ENCODE measurements around the gene VSIG1. TPM values are rescaled to one million over a fixed set of nuclear protein-coding genes. Genes with fewer than 3 reads are reported as not detected.

Gene VSIG1
- total and polyA plus RNA-seq, 4 donors, result not detected

DNA sequence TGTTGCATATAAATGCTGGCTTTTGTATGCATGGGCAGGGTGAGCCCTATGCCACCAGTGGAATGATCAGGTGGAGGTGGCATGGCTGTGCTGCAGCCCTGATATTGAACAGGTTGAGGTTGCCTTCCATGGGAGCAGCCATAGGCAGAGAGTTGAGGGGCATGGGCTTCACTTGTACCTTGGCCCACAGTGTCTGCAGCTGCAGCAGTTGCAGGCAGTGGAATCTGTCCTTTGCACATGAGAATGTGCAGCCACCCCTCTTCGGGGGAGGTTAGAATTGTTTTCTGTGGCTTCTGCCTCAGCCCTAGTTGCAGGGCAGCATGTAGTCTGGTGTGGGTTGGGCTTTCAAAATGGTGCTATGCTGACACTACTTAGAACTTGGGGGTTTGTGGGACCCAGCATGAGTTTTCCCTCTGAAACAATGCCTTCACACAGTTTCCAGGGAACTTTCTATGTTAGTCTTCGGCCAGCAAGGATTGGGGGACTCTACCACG is 25.4 kb upstream of the VSIG1 start:
- H3K27ac ChIP-seq (ENCODE audit: low read depth in 1 of 2, low read length in 2 of 2), result no peak overlapping the region
- H3K9me3 ChIP-seq (ENCODE audit: control insufficient read depth in 4 of 4, low read length in 3 of 4), result no peaks in the 10 kb centered on the region
- TF ChIP-seq HNF4G (IDR thresholded peaks at IDR 0.05) (no peak), JUND (IDR thresholded peaks at IDR 0.05) (no peak), EGR1 (IDR thresholded peaks at IDR 0.05; ENCODE audit: low read depth in 2 of 2) (no peak), HNF4A (conservative IDR thresholded peaks at IDR 0.05) (no peak), TAF1 (conservative IDR thresholded peaks at IDR 0.05) (no peak), RXRA (IDR thresholded peaks at IDR 0.05) (no peak), YY1 (IDR thresholded peaks at IDR 0.05) (no peak), RAD21 (IDR thresholded peaks at IDR 0.05) (no peak), FOXA2 (IDR thresholded peaks at IDR 0.05) (no peak), FOXA1 (IDR thresholded peaks at IDR 0.05) (no peak), SP1 (IDR thresholded peaks at IDR 0.05) (no peak), GABPA (IDR thresholded peaks at IDR 0.05 in 1 of 2, conservative IDR thresholded peaks at IDR 0.05 in 1 of 2) (no peak)
- TF ChIP-seq, protein P1, sequence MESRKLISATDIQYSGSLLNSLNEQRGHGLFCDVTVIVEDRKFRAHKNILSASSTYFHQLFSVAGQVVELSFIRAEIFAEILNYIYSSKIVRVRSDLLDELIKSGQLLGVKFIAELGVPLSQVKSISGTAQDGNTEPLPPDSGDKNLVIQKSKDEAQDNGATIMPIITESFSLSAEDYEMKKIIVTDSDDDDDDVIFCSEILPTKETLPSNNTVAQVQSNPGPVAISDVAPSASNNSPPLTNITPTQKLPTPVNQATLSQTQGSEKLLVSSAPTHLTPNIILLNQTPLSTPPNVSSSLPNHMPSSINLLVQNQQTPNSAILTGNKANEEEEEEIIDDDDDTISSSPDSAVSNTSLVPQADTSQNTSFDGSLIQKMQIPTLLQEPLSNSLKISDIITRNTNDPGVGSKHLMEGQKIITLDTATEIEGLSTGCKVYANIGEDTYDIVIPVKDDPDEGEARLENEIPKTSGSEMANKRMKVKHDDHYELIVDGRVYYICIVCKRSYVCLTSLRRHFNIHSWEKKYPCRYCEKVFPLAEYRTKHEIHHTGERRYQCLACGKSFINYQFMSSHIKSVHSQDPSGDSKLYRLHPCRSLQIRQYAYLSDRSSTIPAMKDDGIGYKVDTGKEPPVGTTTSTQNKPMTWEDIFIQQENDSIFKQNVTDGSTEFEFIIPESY (IDR thresholded peaks at IDR 0.05), result no peak
- TF ChIP-seq, protein P2, sequence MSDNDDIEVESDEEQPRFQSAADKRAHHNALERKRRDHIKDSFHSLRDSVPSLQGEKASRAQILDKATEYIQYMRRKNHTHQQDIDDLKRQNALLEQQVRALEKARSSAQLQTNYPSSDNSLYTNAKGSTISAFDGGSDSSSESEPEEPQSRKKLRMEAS (IDR thresholded peaks at IDR 0.05), result no peak
- TF ChIP-seq, protein P3, sequence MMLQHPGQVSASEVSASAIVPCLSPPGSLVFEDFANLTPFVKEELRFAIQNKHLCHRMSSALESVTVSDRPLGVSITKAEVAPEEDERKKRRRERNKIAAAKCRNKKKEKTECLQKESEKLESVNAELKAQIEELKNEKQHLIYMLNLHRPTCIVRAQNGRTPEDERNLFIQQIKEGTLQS (IDR thresholded peaks at IDR 0.05), result no peak
- TF ChIP-seq, protein P4, sequence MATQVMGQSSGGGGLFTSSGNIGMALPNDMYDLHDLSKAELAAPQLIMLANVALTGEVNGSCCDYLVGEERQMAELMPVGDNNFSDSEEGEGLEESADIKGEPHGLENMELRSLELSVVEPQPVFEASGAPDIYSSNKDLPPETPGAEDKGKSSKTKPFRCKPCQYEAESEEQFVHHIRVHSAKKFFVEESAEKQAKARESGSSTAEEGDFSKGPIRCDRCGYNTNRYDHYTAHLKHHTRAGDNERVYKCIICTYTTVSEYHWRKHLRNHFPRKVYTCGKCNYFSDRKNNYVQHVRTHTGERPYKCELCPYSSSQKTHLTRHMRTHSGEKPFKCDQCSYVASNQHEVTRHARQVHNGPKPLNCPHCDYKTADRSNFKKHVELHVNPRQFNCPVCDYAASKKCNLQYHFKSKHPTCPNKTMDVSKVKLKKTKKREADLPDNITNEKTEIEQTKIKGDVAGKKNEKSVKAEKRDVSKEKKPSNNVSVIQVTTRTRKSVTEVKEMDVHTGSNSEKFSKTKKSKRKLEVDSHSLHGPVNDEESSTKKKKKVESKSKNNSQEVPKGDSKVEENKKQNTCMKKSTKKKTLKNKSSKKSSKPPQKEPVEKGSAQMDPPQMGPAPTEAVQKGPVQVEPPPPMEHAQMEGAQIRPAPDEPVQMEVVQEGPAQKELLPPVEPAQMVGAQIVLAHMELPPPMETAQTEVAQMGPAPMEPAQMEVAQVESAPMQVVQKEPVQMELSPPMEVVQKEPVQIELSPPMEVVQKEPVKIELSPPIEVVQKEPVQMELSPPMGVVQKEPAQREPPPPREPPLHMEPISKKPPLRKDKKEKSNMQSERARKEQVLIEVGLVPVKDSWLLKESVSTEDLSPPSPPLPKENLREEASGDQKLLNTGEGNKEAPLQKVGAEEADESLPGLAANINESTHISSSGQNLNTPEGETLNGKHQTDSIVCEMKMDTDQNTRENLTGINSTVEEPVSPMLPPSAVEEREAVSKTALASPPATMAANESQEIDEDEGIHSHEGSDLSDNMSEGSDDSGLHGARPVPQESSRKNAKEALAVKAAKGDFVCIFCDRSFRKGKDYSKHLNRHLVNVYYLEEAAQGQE (IDR thresholded peaks at IDR 0.05), result no peak
- no peaks in the 10 kb centered on the region for H3K4me1 ChIP-seq (ENCODE audit: control insufficient read depth in 4 of 4, insufficient read depth in 4 of 4, low read length in 3 of 4)
- no peak overlapping the region for H3K4me3 ChIP-seq (ENCODE audit: low read depth in 1 of 3, low read length in 3 of 3)
- no peaks in the 10 kb centered on the region for H3K36me3 ChIP-seq (ENCODE audit: control insufficient read depth in 4 of 4, insufficient read depth in 3 of 4, low read depth in 1 of 4, low read length in 3 of 4)
- WGBS, result 56% methylated on average over 3 of the region's 3 CpGs
- H3K9ac ChIP-seq (ENCODE audit: low read depth in 1 of 2, low read length in 2 of 2), result no peak overlapping the region
- H3K27me3 ChIP-seq (ENCODE audit: control insufficient read depth in 4 of 4, insufficient read depth in 4 of 4, low read length in 3 of 4), result peaks cover 0 to 9% (median 0%) of the 10 kb centered on the region in 4 donors
- no peak for DNase-seq (ENCODE audit: low spot score)

DNA sequence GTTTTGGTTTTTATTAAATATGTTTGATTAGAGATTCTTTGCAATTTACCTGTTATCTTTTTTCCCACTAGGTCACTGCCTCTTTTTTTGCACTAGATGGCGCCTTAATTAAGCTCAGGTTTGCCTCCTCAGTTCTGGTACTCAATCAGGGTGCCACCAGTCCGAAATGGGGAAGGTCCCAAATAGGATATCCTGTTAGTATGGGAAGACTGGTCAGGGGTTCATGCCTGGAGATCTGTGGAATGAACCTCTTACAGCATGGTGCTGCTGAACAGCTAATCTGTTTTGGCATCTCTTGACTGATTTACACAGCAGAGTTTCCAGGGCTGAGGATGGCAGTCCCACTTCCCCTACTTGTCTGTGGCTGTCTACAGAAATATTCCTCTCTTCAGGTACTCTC is 24.2 kb upstream of the VSIG1 start:
- WGBS, result 11% methylated on average over 2 of the region's 2 CpGs
- no peak overlapping the region for H3K9ac ChIP-seq (ENCODE audit: low read depth in 1 of 2, low read length in 2 of 2)
- no peak overlapping the region for H3K4me3 ChIP-seq (ENCODE audit: low read depth in 1 of 3, low read length in 3 of 3)
- no peak overlapping the region for H3K27ac ChIP-seq (ENCODE audit: low read depth in 1 of 2, low read length in 2 of 2)
- H3K9me3 ChIP-seq (ENCODE audit: control insufficient read depth in 4 of 4, low read length in 3 of 4), result no peaks in the 10 kb centered on the region
- H3K4me1 ChIP-seq (ENCODE audit: control insufficient read depth in 4 of 4, insufficient read depth in 4 of 4, low read length in 3 of 4), result no peaks in the 10 kb centered on the region
- TF ChIP-seq GABPA (IDR thresholded peaks at IDR 0.05 in 1 of 2, conservative IDR thresholded peaks at IDR 0.05 in 1 of 2) (no peak), SP1 (IDR thresholded peaks at IDR 0.05) (no peak), RXRA (IDR thresholded peaks at IDR 0.05) (no peak), RAD21 (IDR thresholded peaks at IDR 0.05) (peak; percentile 67 to 78), EGR1 (IDR thresholded peaks at IDR 0.05; ENCODE audit: low read depth in 2 of 2) (no peak)
- TF ChIP-seq, protein P5, sequence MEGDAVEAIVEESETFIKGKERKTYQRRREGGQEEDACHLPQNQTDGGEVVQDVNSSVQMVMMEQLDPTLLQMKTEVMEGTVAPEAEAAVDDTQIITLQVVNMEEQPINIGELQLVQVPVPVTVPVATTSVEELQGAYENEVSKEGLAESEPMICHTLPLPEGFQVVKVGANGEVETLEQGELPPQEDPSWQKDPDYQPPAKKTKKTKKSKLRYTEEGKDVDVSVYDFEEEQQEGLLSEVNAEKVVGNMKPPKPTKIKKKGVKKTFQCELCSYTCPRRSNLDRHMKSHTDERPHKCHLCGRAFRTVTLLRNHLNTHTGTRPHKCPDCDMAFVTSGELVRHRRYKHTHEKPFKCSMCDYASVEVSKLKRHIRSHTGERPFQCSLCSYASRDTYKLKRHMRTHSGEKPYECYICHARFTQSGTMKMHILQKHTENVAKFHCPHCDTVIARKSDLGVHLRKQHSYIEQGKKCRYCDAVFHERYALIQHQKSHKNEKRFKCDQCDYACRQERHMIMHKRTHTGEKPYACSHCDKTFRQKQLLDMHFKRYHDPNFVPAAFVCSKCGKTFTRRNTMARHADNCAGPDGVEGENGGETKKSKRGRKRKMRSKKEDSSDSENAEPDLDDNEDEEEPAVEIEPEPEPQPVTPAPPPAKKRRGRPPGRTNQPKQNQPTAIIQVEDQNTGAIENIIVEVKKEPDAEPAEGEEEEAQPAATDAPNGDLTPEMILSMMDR (IDR thresholded peaks at IDR 0.05; ENCODE audit: low read depth, low read length, missing input control), result peak; percentile 50
- TF ChIP-seq, protein P4 (IDR thresholded peaks at IDR 0.05), result no peak
- H3K27me3 ChIP-seq (ENCODE audit: control insufficient read depth in 4 of 4, insufficient read depth in 4 of 4, low read length in 3 of 4), result peaks cover 0 to 9% (median 0%) of the 10 kb centered on the region in 4 donors
- DNase-seq (ENCODE audit: low spot score), result no peak
- no peaks in the 10 kb centered on the region for H3K36me3 ChIP-seq (ENCODE audit: control insufficient read depth in 4 of 4, insufficient read depth in 3 of 4, low read depth in 1 of 4, low read length in 3 of 4)

Data from liver (tissue), 9 donors.